ENCODE results near the gene FBLN5.

GRCh38 chr14:91985521-91986255 is 38.2 kb upstream of the FBLN5 start:
- no peak for TF ChIP-seq CTCF (IDR thresholded peaks at IDR 0.05; ENCODE audit: poor library complexity)
- TF ChIP-seq EZH2phosphoT487 (IDR thresholded peaks at IDR 0.05; ENCODE audit: low read depth, severe bottlenecking, unreplicated experiment): no peak

All from hepatocyte (in vitro differentiated cells).